K562 (cell line): ENCODE measurements around the gene MAD1L1. TPM values are rescaled to one million over a fixed set of nuclear protein-coding genes. Genes with fewer than 3 reads are reported as not detected.

ENCODE experiments used
- BMI1 ChIP-seq: fragments of 150-350 bp; IDR thresholded peaks from 2 replicates; pipeline ENCODE4 v1.6.1; 2014; ENCODE audit warnings: low read length
- BRF1 ChIP-seq: IDR thresholded peaks from 3 replicates; pipeline ENCODE4 v1.6.1; 2011; ENCODE audit warnings: borderline replicate concordance, mild to moderate bottlenecking; ENCODE audit not compliant: insufficient read length; ENCODE audit errors: extremely low read depth
- CTBP1 ChIP-seq: fragments of 450-650 bp; IDR thresholded peaks from 2 replicates; pipeline ENCODE4 v1.6.1; 2016; ENCODE audit warnings: borderline replicate concordance
- ELK3 ChIP-seq: fragments of 450-650 bp; formaldehyde crosslinking; IDR thresholded peaks from 2 replicates; pipeline ENCODE4 v1.4.0; 2020; ENCODE audit warnings: mild to moderate bottlenecking
- ESRRA ChIP-seq: fragments of 450-650 bp; IDR thresholded peaks from 2 replicates; pipeline ENCODE4 v1.6.1; 2014; ENCODE audit warnings: low read depth, mild to moderate bottlenecking, moderate library complexity, borderline replicate concordance
- HCFC1 ChIP-seq: IDR thresholded peaks from 2 replicates; pipeline ENCODE4 v1.6.1; 2012; ENCODE audit warnings: low read depth, low read length, improper control_type of control experiment
- HDAC2 ChIP-seq: fragments of 450-650 bp; IDR thresholded peaks from 2 replicates; pipeline ENCODE4 v1.6.1; 2016; ENCODE audit warnings: mild to moderate bottlenecking
- HMGXB4 ChIP-seq: sonication (generic); formaldehyde crosslinking; IDR thresholded peaks from 2 replicates; pipeline ENCODE4 v1.8.1; 2023; ENCODE audit warnings: mild to moderate bottlenecking, missing genetic modification reagents
- HNRNPH1 ChIP-seq: fragments of 200-400 bp; formaldehyde crosslinking; optimal IDR thresholded peaks from 2 replicates; pipeline ENCODE3; 2017; ENCODE audit warnings: low read depth, mild to moderate bottlenecking, low read length, moderate library complexity
- KLF6 ChIP-seq: fragments of 250-450 bp; sonication (Bioruptor Pico); IDR thresholded peaks from 2 replicates; pipeline ENCODE4 v1.4.0; 2020; ENCODE audit warnings: mild to moderate bottlenecking, moderate library complexity, borderline replicate concordance
- L3MBTL2 ChIP-seq: fragments of 450-650 bp; IDR thresholded peaks from 2 replicates; pipeline ENCODE4 v1.6.1; 2016; ENCODE audit warnings: mild to moderate bottlenecking, moderate library complexity
- MEIS2 ChIP-seq: fragments of 450-650 bp; IDR thresholded peaks from 2 replicates; pipeline ENCODE4 v1.6.1; 2014; ENCODE audit warnings: mild to moderate bottlenecking; ENCODE audit not compliant: partially characterized antibody
- MXD1 ChIP-seq: fragments of 250-450 bp; sonication (Bioruptor Pico); IDR thresholded peaks from 2 replicates; pipeline ENCODE4 v1.8.0; 2021; ENCODE audit warnings: borderline replicate concordance, mild to moderate bottlenecking, moderate library complexity; ENCODE audit not compliant: poor library complexity, severe bottlenecking
- NRF1 ChIP-seq, 2 experiments: fragments of 450-650 bp; IDR thresholded peaks in 1 of 2; conservative IDR thresholded peaks in 1 of 2; 2 replicates each; pipeline ENCODE4 v1.6.1; 2014; ENCODE audit warnings: mild to moderate bottlenecking in 2 of 2
- PBX2 ChIP-seq, 2 experiments: IDR thresholded peaks in 1 of 2; conservative IDR thresholded peaks in 1 of 2; 2 replicates each; pipeline ENCODE4 v1.6.1; 2016; ENCODE audit warnings: low read depth in 2 of 2, mild to moderate bottlenecking in 1 of 2, missing compliant biosample characterization in 1 of 2, missing genetic modification characterization in 1 of 2, moderate library complexity in 1 of 2
- PML ChIP-seq: IDR thresholded peaks from 2 replicates; pipeline ENCODE4 v1.6.1; 2012; ENCODE audit warnings: low read length, inconsistent platforms
- RBFOX2 ChIP-seq: fragments of 200-400 bp; formaldehyde crosslinking; IDR thresholded peaks from 2 replicates; pipeline ENCODE4 v1.6.1; 2017; ENCODE audit warnings: low read depth, mild to moderate bottlenecking, low read length, moderate library complexity
- SRF ChIP-seq, 2 experiments: fragments of 250-450, 450-650 bp in 1 of 2; sonication (Bioruptor Pico) in 1 of 2; sonication (generic) in 1 of 2; formaldehyde crosslinking; IDR thresholded peaks; 2 replicates each; pipeline versions ENCODE4 v1.5.0 to v1.5.1; 2020 to 2022; ENCODE audit warnings: mild to moderate bottlenecking in 1 of 2, missing genetic modification reagents in 1 of 2
- TCF7 ChIP-seq: sonication (generic); IDR thresholded peaks from 2 replicates; pipeline ENCODE4 v1.6.1; 2016; ENCODE audit warnings: antibody characterized with exemption, borderline replicate concordance
- THRAP3 ChIP-seq: fragments of 450-650 bp; IDR thresholded peaks from 2 replicates; pipeline ENCODE4 v1.6.1; 2016; ENCODE audit warnings: mild to moderate bottlenecking, inconsistent platforms, borderline replicate concordance
- ZNF140 ChIP-seq: fragments of 250-450 bp; sonication (Bioruptor Pico); IDR thresholded peaks from 2 replicates; pipeline ENCODE4 v1.8.0; 2021; ENCODE audit warnings: moderate library complexity, mild to moderate bottlenecking, inconsistent platforms
- ZNF212 ChIP-seq: fragments of 450-650 bp; formaldehyde crosslinking; IDR thresholded peaks from 2 replicates; pipeline ENCODE4 v1.4.0; 2020; ENCODE audit warnings: mild to moderate bottlenecking
- ZNF282 ChIP-seq: sonication (generic); formaldehyde crosslinking; IDR thresholded peaks from 2 replicates; pipeline ENCODE4 v1.8.1; 2023; ENCODE audit warnings: missing genetic modification reagents
- polyA plus RNA-seq, 8 experiments: library from polyadenylated mRNA; depleted of rRNA in 4 of 8; stranded (reverse) in 5 of 8; unstranded in 3 of 8; fragments of >200 nt; fragmentation: Nextera tagmentation in 2 of 8; fragmentation: Illumina TruSeq in 1 of 8; extraction: Ambion mirVana in 2 of 8; extraction: Trizol in 1 of 8; gene quantifications; 2 replicates each; pipeline versions ENCODE4 v1.2.1 to v1.2.3, GENCODE V29; 2011 to 2014; ENCODE audit warnings: inconsistent platforms in 1 of 8, missing spikeins in 1 of 8
- total RNA-seq, 7 experiments: library from RNA; depleted of rRNA in 6 of 7; stranded (reverse); fragments of >200 nt in 6 of 7; fragmentation: Illumina TruSeq in 2 of 7; extraction: Trizol in 2 of 7; gene quantifications; 2 replicates each; pipeline versions ENCODE4 v1.2.1 to v1.2.3, GENCODE V29; 2011 to 2021; ENCODE audit warnings: low replicate concordance in 1 of 7

MAD1L1 gene
- total and polyA plus RNA-seq, 9 of the 15 experiments (the other 6 are each of a cell fraction or from before 2014, with no cell fraction given) = 1.7 to 89.7 (median 18.0) TPM

GRCh38 chr7:2070151-2070763 is 162.5 kb downstream of the MAD1L1 start (continued):
- no peak for TF ChIP-seq ELK3 (CRISPR knock-in tag)
- no peak for TF ChIP-seq HMGXB4 (CRISPR knock-in tag)
- no peak for TF ChIP-seq BMI1
- no peak for TF ChIP-seq ZNF282 (CRISPR knock-in tag)
- TF ChIP-seq BRF1 = no peak
- no peak for TF ChIP-seq MXD1 (CRISPR knock-in tag)
- TF ChIP-seq RBFOX2 = peak; percentile 59
- TF ChIP-seq TCF7 = no peak
- TF ChIP-seq NRF1 (conservative IDR thresholded peaks at IDR 0.05 in 1 of 2, IDR thresholded peaks at IDR 0.05 in 1 of 2) = peak; percentile 53 to 64; a peak in 3 of 4 replicates
- TF ChIP-seq SRF (CRISPR knock-in tag; IDR thresholded peaks at IDR 0.05) = no peak
- no peak for TF ChIP-seq MEIS2
- peak; percentile 28; the same call in 1 of the 2 replicates for TF ChIP-seq L3MBTL2
- no peak for TF ChIP-seq HNRNPH1
- TF ChIP-seq PBX2 (CRISPR knock-in tag; IDR thresholded peaks at IDR 0.05; ENCODE audit: low read depth) = no peak
- TF ChIP-seq PBX2 (tag; conservative IDR thresholded peaks at IDR 0.05; ENCODE audit: low read depth) = no peak
- no peak for TF ChIP-seq PML
- no peak for TF ChIP-seq HCFC1
- no peak for TF ChIP-seq ZNF140
- no peak for TF ChIP-seq KLF6
- TF ChIP-seq THRAP3 = no peak
- TF ChIP-seq HDAC2 = no peak
- TF ChIP-seq CTBP1 = peak; percentile 29; the same call in 1 of the 2 replicates
- TF ChIP-seq ESRRA = no peak
- no peak for TF ChIP-seq ZNF212 (CRISPR knock-in tag)
